ENCODE measurements around the gene SDHAF3. TPM values are rescaled to one million over a fixed set of nuclear protein-coding genes. Genes with fewer than 3 reads are reported as not detected.

Gene SDHAF3
- total and polyA plus RNA-seq, 2 donors (not counting 1 experiment from before 2014, with no cell fraction given) = 7.5 to 20.2 TPM

- Mint-ChIP-seq H3K27me3 (peaks cover 14% of the 10 kb centered on the region), H3K27ac (no peak overlapping the region)
These were observed 38.2 kb upstream of the SDHAF3 start for GRCh38 chr7:97079300-97079699.

More at GRCh38 chr7:97079300-97079699, 38.2 kb upstream of the SDHAF3 start:
- WGBS (ENCODE audit: insufficient coverage) = 50% methylated on average over 1 of the region's 4 CpGs
- intact Hi-C loops (cut with micrococcal nuclease) = no loop called here
- Histone ChIP-seq H4K20me1 (ENCODE audit: control insufficient read depth, insufficient read depth, low read length, poor library complexity, severe bottlenecking) (no peaks in the 10 kb centered on the region), H3K36me3 (replicated peaks in 1 of 2; ENCODE audit: control extremely low read depth in 1 of 2, control insufficient read depth in 1 of 2, extremely low read depth in 1 of 2, insufficient read depth in 2 of 2, low read length in 1 of 2) (no peaks in the 10 kb centered on the region), H3K9me3 (ENCODE audit: control extremely low read depth in 1 of 3, control insufficient read depth in 2 of 3, insufficient read depth in 1 of 3, low read length in 2 of 3) (no peaks in the 10 kb centered on the region), H3K27me3 (replicated peaks in 1 of 4; ENCODE audit: control extremely low read depth in 1 of 4, control insufficient read depth in 3 of 4, insufficient read depth in 4 of 4, low read length in 3 of 4) (no peaks in the 10 kb centered on the region), H3K4me1 (ENCODE audit: control insufficient read depth in 2 of 2, insufficient read depth in 2 of 2, low read length in 2 of 2) (peaks cover 5 to 6% of the 10 kb centered on the region in 2 donors), H3K79me2 (ENCODE audit: control insufficient read depth, insufficient read depth, low read length) (no peaks in the 10 kb centered on the region), H3K4me2 (replicated peaks; ENCODE audit: low read depth, low read length, poor library complexity, severe bottlenecking) (no peak overlapping the region), H3K27ac (ENCODE audit: low read length in 2 of 2) (no peak overlapping the region), H3K9ac (ENCODE audit: low read length) (no peak overlapping the region), H3K4me3 (ENCODE audit: control extremely low read depth in 1 of 5, extremely low read depth in 1 of 5, insufficient read depth in 1 of 5, low read depth in 2 of 5, low read length in 4 of 5) (no peak overlapping the region), H2AFZ (ENCODE audit: insufficient read depth, low read depth, low read length, poor library complexity, severe bottlenecking) (no peak overlapping the region)
- POLR2A ChIA-PET = no interaction called here
- DNase-seq = no peak
- no peak for ATAC-seq (ENCODE audit: low read depth)
- no peaks in the 10 kb centered on the region for H3K9me3 Mint-ChIP-seq (ENCODE audit: insufficient read depth)
- CTCF ChIA-PET = no interaction called here
- peaks cover 16% of the 10 kb centered on the region for H3K4me1 Mint-ChIP-seq
- H3K4me3 Mint-ChIP-seq = no peak overlapping the region
- TF ChIP-seq EZH2 (IDR thresholded peaks at IDR 0.05; ENCODE audit: borderline replicate concordance, insufficient read depth, low read depth, low read length, poor library complexity, severe bottlenecking) (no peak), CTCF (IDR thresholded peaks at IDR 0.05) (no peak)
